ENCODE results near the gene LANCL1. TPM values are rescaled to one million over a fixed set of nuclear protein-coding genes. Genes with fewer than 3 reads are reported as not detected.

The LANCL1 gene
- total RNA-seq, 1 experiment from 2014 or later, result 49.9 TPM

DNA sequence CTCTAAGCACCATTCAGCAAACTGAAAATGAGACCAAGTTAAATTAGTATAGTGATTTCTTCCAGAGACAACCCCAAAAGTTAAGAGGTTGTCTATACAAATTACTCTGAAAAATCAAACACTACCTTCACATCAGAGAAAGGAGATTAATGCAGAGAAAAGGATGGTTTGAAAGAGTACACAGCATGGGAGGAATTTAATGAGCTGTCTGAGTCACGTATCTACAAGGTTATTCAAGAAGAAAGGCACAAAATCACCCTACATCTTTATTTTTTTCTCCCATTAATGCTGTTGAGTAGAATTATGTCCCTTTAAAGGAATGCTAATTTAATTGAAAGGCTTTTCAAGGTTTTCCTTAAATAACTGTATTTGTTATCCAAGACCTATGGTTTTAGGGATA lies 41.1 kb downstream of the LANCL1 start:
- Histone ChIP-seq H2BK15ac (ENCODE audit: low read depth, low read length) (no peak overlapping the region), H3K27me3 (ENCODE audit: insufficient read depth, low read length) (no peaks in the 10 kb centered on the region)

More for the DNA sequence above, 41.1 kb downstream of the LANCL1 start:
- Histone ChIP-seq H2BK120ac (ENCODE audit: low read depth, low read length, poor library complexity, severe bottlenecking) (no peak overlapping the region), H2BK20ac (ENCODE audit: low read depth, low read length, poor library complexity, severe bottlenecking) (no peak overlapping the region), H2BK5ac (ENCODE audit: insufficient read length, low read length) (no peak overlapping the region), H3K18ac (ENCODE audit: insufficient read length, low read depth, low read length) (no peak overlapping the region), H3K79me1 (ENCODE audit: insufficient read depth, low read depth, low read length, poor library complexity, severe bottlenecking) (no peaks in the 10 kb centered on the region), H3K79me2 (ENCODE audit: insufficient read depth, low read length) (no peaks in the 10 kb centered on the region), H4K91ac (ENCODE audit: insufficient read length, low read depth, low read length) (no peak overlapping the region), H4K8ac (replicated peaks; ENCODE audit: insufficient read length, low read depth, low read length) (no peak overlapping the region), H3K9ac (ENCODE audit: extremely low read depth, insufficient read length, low read length) (no peak overlapping the region), H3K9me3 (ENCODE audit: control insufficient read depth, low read depth, low read length) (no peaks in the 10 kb centered on the region), H2AK5ac (ENCODE audit: insufficient read length, low read length) (no peak overlapping the region), H3K23ac (ENCODE audit: insufficient read length, low read depth, low read length) (no peak overlapping the region), H4K5ac (ENCODE audit: insufficient read length, low read depth, low read length) (no peak overlapping the region), H3K4me1 (ENCODE audit: insufficient read depth, low read length) (no peaks in the 10 kb centered on the region), H3K56ac (ENCODE audit: insufficient read length, low read depth, low read length) (no peak overlapping the region), H3T11ph (ENCODE audit: low read length) (no peak overlapping the region), H3K23me2 (ENCODE audit: insufficient read length, low read depth, low read length, poor library complexity, severe bottlenecking) (no peaks in the 10 kb centered on the region), H3K4me2 (ENCODE audit: insufficient read depth, insufficient read length, low read length) (no peak overlapping the region), H2AFZ (ENCODE audit: low read length) (no peak overlapping the region), H3K27ac (ENCODE audit: insufficient read length, low read depth, low read length) (no peak overlapping the region), H2BK12ac (ENCODE audit: insufficient read length, low read depth, low read length) (no peak overlapping the region), H4K20me1 (ENCODE audit: control insufficient read depth, insufficient read depth, insufficient read length) (no peaks in the 10 kb centered on the region), H3K4ac (ENCODE audit: low read depth, low read length) (no peak overlapping the region), H3K14ac (ENCODE audit: insufficient read depth, low read length) (no peak overlapping the region)
- no peaks in the 10 kb centered on the region for H3K27me3 Mint-ChIP-seq (ENCODE audit: low read depth)
- no CpG with 5 or more reads among the region's 1 CpG for WGBS (ENCODE audit: extremely low coverage, insufficient read length, low lambda C conversion rate)
- H3K27ac Mint-ChIP-seq, result no peak overlapping the region
- no peak overlapping the region for H3K4me3 Mint-ChIP-seq
- no peak for TF ChIP-seq CTCF (conservative IDR thresholded peaks at IDR 0.05)
- H3K9me3 Mint-ChIP-seq, result no peaks in the 10 kb centered on the region
- DNase-seq, result no peak
- peaks cover 23 to 66% (median 49%) of the 10 kb centered on the region in 3 experiments for H3K36me3 Mint-ChIP-seq (ENCODE audit: insufficient read depth in 1 of 3, low read depth in 3 of 3)
- H3K4me1 Mint-ChIP-seq, result no peaks in the 10 kb centered on the region

All from H9 (cell line).